Stimulated activated CD4-positive, alpha-beta T cell treated with anti-CD3 and anti-CD28 coated beads, Interleukin-4, amount 100 ng/mL, for 4 hours (primary cell): ENCODE data around the gene TRMT2A.

ENCODE experiments used
- DNase-seq, 2 experiments: peaks; one replicate each; pipeline ENCODE4 v3.0.0-alpha.2; 2020

TRMT2A gene

DNA sequence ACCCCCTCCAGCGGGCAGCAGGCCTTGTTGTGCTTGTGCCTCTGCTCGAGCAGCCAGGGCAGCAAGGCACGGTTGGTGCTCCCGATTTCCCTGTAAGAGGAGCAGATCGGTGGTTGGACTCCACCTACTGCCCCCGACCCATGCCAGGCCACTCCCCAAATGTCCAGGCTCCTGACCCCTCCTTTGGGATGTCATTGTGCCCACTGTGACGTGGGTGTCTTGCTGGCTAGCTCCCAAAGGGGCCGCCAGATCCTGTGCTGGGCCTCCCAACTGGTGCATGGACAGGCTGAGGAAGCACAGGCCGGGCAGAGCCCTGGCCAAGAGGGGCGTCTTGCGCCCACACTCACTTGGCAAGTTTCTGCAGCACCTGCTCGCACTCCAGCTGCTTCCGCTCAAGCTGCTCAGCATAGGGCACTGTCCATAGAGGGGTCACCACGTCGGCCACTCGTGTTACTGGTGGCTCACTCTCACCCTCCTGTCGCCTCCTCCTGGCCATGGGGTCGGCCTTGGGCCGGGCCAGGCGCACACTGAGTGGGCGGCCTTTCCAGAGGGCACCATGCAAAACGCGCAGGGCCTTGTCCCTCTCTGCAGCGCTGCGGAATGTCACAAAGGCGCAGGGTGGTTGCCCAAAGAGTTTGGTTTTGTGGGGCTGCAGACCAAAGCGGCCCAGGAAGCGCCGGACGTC, 1.2 kb downstream of the TRMT2A start, which contains the start of gene RANBP1:
Gene RANBP1, plus strand, starts transcription at position 414 of the 685 bp plus-strand sequence. Its CDS starts 81 bp downstream, at position 495.
- no peak for DNase-seq

DNA sequence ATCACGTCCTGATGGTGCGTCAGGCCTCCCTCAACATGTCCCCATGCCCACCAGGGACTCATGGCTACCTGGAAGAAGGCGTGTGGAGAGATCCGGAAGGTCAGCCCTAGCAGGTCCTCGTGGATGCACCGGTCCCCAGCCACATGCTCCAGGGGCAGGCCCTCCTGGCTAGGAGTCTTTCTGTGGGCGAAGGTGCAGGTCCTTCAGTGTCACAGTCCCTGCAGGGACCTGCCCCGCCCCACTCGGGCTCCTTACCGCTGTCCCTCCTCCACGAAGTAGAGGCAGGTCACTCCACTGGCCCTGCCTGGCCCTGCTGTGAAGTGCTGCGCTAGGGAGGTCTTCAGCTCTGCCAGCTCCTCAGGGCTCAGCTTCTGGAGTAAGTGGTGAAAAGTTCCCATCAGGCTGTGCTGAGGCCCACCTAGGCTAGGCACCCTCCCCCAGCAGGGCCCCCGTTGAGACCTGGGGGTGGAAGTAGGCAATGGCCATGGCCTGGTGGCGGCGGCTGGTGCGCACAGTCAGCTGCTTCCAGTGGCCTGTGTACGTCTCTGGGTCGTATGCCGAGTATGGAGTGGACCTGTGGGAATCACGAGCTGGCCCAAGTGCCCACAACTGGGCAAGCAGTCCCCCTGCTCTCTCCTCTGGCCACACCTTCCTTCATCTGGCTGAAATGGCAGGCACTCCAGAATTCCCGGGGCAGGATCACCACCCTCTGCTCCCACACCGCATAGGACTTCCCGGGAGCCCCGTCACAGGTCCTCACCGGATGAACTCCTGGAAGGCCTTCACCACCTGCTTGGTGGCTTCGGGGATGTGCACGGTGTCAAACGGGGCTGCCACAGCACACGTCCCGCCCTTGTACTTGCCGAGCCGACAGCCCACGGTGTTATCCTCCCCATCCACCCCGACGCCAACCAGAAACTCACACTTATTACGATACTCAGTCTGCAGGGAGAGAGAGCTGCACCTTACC, 2.2 kb downstream of the TRMT2A start:
- DNase-seq: no peak

DNA sequence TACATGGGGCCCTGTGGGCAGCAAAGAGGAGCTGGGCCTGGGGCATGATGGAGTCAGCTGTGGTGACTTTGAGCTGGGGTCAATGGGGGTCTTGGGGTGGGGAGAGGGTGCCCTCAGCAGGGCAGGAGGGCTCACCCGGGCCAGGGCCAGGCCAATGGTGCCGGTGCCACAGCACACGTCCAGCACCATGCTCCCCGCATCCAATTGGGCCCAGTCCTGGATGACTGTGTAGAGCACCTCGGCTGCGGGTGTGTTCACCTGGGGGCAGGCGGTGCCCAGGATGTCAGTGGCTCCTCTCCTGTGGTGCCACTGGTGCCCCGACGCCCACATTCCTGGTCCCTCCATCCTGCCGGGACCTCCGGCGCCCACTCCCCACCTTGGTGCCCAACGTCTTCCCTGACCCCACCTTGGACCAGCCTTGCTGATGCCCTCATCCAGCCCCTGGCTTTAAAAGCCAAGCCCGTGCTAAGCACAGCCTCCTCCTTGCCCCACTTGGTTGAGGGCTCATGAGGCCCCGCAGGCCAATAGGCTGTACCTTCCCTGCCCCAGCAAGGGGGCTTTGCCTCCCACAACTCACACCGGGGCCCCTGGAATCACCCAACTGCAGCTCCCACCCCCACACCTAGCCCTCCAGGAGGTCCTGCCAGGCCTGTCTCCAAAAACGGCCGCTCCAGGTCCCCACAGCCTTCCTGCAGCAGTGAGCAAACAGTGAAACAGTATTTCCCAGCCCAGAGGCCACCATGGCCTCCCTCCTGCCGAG, 3.3 kb downstream of the TRMT2A start:
- no peak for DNase-seq

DNA sequence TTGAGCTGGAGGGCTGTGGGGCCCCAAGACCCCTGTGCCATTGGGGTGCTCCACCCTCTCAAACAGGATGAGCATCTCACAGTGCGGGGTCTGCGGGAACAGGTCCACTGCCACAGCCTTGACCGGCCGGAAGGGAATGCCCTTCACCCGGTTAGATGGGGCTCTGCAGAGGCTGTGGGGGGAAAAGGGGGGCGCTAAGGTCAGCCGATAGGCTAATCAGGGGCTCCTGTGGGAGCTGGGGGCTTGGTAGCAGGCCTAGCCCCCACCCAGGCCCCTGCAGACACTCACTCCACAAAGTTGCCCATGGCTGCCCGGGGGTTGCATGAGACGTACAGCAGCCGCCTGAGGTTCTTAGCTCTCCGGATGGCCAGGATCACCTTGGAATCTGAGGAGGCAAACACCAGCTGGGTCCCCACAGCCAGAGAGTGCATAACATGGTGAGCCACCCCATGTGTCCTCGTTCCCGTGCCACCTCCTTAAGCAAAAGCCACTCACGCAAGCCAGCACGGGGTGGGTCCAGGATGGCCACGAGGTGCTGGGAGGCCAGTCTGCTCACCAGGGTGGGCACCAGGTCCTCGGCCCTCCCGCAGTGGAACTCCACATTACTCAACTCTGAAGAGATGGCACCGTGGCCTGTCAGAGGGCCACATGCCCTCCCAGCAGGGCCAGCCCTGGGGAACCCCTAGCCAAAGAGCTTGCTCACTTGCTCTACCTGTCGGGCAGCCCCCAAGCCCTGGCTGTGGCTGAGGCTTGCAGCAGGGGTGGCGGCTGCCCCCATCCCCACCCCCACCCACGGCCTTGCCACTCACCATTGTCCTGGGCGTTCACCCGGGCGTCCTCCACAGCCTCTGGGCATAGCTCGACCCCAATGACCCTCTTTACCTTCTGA, 4.2 kb downstream of the TRMT2A start:
- DNase-seq: no peak

DNA sequence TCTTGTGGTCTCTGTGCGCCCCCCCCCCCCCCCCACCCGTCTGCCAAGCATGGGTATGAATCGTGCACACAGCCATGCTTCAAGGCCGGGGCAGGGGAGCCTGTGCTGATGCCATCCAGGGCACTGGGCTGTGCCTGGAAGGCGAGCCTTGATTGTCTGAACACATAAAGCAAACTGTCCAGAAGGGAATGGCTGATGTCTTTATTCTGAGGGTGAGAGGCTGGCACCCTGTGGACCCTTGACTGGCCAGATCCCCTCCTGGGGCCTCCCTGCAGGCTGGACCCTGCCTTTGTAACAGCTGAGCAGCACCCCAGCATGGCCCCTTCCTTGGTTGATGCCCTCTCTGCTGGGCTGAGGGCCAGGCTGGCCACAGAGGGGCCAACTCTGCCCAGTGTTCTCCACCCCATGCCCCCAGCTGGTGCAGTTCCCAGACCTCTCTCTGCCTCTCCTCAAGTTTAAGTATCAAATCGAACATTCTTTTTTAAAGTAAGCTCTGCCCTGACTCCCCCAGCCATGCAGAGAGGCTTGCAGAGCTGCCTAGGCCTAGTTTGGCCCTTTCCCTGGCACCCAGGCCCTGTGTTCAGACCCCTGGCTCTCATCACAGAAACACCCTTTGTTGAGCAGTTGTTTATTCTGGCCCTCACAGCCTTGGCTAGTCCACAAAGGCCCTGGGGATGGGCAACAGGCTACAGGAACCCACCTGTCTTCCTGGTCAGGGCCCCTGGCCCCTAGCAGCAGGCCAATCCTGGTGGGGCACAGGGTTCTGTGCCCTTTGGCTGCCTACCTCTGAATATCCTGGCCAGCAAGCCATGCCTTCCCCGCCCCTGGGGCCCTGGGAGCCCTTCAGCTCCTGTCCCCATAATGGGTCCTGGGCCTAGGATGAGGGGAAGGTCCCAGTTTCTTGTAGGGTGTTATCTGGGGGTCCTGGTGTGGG, 5.1 kb downstream of the TRMT2A start:
- no peak for DNase-seq

DNA sequence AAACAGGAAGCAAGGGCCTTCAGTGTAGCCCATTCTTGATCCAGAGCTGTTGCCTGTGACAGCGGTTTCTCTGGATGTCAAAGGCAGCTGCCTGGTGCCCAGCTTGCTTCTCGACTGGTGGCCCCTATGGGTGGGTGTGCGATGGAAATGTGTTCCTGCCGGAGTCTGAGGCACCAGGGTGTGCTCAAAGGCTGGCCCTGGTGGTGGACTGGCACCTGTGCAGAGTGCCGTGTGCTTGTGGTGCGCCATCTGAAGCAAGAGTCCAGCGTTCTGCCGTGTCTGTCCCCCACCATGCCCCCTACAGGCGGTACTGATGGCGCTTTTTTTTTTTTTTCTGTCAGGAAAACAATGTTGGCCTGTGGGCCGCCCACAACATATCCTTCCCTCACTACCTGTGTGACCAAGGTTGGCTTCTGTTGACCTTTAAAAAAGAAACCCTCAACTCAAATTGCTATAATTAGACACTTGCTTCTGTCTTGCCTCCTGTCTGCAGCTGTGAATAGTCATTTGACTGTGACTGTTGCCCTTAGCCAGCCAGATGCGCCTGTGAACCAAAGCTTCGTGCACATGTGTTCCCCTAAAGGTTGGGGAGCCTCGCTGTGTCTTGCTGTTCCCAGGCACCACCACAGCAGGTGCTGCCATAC, 5.9 kb downstream of the TRMT2A start:
- DNase-seq: no peak

DNA sequence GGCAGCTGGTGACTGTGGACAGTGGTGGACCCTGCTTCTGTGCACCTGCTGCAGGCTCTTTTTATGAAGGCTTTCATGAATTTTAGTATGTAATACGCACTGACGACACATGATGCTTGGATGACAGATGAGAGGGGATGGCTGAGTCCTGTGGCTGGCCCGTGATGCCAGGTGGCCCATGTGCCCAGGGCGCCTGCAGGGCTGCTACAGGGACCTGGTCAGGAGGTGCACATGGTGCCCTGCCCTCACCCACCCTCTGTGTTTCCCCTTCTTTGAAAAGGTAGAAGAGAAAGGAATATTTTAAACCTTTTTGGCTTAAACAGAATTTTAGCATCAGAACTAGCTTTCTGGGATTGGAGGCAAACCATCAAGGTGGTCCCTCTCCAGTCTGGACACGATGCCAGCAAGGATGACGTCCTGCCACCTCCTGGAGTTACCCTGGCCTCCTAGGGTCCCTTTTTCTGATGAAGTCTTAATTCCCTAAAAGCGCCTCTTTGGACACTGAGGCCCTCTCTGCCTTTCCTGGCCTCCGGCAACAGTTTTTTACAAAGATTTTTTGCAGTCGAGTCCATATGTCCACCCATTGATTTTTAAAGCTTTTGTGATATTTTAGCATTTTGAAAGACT, 6.6 kb downstream of the TRMT2A start:
- DNase-seq: no peak

DNA sequence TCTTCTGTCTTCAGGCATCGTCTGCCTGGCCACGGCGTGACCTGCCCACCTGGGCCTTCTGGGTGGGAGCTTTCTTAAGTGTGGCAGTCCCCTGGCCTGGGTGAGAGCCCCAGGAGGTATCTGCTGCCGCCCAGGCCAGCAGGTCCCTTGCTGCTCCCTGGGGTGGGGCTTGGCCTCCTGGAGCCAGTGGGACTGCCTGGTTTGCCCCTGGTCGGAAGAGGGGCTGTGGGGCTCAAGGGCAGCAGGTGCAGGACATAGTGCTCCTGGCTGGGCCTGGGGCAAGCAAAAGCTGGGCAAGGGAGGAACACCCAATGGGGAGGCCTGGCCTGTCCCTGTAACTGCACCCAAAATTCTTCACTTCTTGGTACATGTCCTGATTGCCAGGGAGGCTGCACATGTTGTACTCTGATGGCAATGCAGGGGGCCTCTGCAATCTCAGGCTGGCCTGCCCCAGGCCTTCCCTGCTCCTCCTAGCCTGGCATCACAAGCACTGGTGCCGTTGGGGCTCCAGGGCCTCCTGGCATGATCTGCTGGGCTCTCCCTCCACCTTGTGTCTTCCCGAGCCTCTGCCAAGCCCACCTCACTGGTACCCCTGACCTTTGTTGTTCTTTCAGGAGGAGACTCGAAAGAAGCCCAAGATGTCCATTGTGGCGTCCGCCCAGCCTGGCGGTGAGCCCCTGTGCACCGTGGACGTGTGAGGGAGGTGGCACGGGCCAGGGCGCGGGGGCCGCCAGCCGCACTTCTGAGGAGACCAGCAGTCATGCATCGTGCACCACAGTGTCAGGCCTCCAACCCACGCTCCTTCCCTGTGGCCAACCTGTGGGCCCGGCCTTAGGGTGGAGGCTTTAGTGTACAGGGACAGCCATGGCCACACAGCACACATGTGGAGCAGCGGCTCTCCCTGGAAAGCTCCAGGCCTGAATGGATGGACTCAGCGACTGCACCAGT, 7.3 kb downstream of the TRMT2A start:
- DNase-seq: no peak

DNA sequence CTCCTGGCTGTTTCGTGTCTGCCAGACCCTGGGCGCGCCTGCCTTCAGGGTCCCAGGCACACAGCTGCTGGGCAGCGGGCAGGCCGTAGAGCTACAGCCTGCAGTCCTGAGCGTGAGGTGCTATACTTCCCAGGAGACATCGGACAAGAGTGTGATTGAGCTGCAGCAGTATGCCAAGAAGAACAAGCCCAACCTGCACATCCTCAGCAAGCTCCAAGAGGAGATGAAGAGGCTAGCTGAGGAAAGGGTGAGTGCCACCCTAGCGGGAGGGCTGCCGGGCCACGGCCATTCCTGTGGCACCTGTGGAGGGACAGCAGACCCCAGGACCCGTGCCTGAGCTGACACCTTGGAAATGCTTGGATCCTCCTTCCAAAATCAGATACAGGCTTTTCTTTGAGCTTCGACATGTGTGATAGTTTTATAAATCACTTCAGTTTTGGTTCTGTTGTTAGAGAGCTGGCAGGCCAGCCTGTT, 8.2 kb downstream of the TRMT2A start:
- DNase-seq: no peak

DNA sequence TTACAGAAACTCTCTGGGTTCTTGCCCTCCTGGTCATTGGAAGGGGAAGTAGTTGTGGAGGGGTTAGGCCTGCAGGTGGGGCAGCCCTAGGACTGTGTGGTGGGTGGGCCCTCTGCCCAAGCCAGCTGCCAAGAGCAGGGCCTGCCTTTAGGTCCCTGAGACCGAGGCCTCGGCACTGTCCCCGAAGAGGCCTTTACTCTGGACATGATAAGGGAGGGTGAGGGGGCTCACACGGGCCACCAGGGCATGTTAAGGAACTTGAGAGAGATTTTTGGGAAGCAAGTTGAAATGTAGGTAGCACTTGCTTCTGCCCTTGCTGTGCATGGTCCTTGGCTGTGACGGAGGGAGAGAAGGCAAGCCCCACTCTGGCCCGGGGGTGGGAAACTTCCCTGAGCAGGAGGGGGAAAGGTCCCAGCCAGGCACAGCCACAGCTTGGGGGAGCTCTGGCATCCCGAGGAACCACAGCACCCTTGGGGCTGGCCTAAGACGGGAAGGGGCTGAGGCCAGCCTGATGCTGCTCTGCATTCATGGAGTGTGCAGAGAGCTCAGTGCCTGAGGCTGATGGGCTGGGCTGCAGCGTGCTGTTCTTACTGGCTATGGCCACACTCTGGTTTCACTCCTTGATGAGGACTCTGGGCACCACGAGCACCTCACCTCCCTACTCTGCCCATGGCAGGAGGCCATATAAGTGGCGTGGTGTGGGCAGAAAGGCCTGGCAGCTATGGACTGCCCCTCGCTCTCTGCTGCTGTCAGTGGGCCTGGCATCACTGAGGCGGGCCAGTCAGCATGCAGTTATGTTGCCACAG, 8.9 kb downstream of the TRMT2A start:
- no peak for DNase-seq

DNA sequence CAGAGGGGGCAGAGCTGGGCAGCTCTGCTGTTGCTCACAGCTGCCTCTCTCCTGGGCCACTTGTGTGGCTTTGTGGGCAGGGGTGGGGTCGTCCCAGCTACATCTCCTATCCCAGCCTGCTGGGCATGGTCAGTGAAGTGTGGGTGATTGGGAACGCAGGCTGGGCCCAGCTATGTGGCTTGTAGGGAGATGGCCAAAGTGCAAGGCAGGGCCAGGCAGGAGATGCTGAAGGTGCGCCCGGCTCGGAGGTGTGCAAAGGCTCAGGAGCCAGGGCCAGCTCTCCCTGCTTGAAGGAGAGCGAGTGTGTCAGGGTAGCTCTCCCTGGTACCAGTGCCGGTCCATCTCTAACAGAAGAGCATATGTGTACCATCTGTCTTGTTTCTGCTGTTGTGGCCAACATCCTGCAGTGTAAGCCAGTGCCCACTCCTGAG, 9.5 kb downstream of the TRMT2A start:
- DNase-seq: no peak

DNA sequence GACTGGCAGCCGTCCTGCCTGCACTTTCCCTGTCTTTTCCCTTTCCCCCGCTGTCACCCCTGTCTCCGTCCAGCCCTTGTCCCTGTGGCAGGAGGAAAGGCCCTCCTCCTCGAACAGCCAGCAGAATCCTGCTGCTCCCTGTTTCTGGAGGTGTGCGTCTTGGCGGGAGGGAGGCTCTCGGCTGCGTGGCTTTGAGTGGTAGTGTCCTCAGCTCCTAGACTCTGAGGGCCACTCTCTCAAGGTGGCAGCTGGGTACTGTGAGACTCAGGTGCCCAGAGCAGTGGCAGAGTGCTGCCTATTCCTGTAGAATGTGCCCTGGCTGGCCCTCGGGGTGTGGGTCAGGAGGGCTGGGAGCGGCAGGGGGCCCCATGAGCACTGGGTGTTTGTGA, 10.2 kb downstream of the TRMT2A start:
- DNase-seq: no peak

DNA sequence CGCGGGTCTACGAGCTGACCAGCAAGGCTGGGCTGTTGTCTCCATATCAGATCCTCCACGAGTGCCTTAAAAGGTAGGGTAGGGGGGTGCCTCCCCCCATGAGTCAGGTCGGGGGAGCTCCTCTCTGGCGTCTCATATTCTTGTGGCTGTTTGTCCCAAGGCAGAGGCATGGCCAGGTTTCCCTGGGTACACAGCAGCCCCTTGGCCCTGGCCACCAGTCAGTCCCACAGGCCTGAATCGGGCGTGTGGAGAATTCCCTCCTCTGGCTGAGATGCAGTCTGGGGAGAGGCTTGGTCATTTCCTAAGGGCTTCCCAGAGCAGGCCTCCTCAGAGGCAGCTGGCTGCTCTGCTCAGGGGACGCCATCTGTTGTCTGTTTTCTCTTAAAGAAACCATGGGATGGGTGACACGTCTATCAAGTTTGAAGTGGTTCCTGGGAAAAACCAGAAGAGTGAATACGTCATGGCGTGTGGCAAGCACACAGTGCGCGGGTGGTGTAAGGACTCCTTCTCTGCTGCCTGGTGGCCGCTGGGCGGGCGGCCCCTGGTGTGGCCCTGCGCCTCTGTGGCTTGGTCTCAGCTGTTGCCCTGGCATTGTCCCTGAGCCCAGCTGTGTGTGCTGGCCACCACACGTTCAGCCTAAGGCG, 10.7 kb downstream of the TRMT2A start:
- no peak for DNase-seq

DNA sequence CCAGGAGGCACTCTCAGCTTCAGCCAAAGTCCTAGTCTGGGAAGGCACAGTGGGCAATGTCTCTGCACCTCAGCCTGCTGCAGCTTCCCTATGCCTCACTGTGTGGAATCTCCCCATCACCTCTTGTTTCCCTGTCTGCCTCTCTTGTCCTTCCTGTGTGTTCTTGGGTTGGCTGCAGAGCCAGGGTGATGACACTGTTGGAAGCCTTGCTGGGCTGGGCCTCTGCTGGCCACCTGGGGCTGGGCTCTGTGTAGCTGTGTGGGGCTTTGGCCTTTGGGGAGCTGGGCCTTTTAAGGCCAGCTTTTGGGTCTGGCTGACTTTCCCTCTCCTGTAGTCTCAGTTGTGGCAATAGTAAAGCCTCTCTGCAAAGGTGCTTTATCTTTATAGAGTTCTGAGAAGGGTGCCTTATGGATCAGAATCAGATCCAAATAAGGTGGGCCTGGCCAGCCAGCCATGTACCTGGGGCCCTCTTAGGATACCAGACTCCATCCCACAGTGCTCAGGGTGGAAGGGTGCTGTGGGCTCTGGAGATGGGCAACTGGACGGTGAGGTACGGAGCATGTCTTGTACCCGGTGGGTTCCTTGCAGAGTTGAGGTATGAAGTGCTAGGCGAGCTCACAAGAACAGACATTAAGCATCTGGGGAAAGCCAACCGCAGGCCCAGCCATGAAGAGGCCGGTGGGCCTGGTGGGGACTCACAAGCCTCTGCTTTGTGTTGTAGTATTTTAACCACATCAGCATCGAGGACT, 11.4 kb downstream of the TRMT2A start:
- DNase-seq: no peak

DNA sequence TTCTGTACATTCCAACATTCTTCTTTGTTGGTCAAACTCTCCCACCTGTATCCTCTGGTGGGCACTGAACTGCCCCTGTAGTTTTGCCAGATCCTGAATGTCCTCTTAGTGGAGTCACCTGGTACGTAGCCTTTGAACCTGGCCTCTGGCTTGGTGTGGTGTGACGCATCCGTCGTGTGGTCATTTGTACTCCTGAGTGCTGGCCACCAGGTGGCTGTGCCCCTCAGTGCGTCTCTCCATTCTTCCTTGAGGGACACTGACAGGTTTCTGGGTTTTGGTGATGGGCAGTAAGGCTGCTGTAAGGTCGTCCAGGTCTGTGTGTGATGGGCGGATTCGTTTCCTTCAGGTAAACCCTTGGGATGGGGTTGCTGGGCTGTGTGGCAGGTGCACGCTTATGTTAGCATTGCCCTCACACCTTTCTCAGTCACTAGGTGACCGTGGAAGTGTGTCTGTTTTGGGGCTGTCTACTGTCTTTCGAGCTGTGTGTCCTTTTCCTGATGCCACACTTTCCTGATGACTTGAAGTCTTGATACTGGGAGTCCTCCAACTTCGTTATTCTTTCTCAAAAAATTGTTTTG, 14.7 kb downstream of the TRMT2A start:
- no peak for DNase-seq

DNA sequence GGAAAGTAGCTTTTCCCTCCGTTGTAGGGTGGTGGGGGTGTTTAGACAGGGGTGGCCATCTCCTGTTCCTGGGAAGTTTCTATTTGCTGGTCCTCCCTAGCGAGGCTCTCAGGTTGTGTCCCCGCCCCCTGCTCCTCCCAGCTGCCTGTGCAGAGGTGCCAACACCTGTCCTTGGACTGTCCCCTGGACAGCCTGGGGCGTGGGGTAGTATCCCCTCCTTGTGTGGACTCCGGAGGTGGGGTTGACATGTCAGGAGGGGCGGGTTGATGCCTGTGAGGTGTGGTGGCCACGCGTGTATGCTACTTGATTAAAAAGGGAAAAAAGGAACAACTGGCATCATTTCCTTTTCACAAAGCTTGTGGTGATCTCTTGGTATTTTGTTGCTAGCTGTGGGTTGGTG, 15.4 kb downstream of the TRMT2A start:
- DNase-seq: no peak
